Loucy (cell line): ENCODE measurements around the gene TNRC6B.

Experiments
- CTCF ChIP-seq: fragments of 200-600 bp; sonication (generic); conservative IDR thresholded peaks from 2 replicates; pipeline ENCODE4 v1.5.1; 2014; ENCODE audit warnings: mild to moderate bottlenecking, antibody characterized with exemption, low read length
- EZH2phosphoT487 ChIP-seq: fragments of 200-600 bp; IDR thresholded peaks from 2 replicates; pipeline ENCODE4 v1.6.1; 2018; ENCODE audit warnings: antibody characterized with exemption, mild to moderate bottlenecking, moderate library complexity, borderline replicate concordance

- no peak for TF ChIP-seq EZH2phosphoT487
- no peak for TF ChIP-seq CTCF
Measured at GRCh38 chr22:40218723-40219294, 41.1 kb downstream of the TNRC6B start.
